ENCODE measurements around the gene DNPH1. TPM values are rescaled to one million over a fixed set of nuclear protein-coding genes. Genes with fewer than 3 reads are reported as not detected.
A peak's percentile ranks its signal among the peaks of the same experiment; 100 is the strongest.

The DNPH1 gene
- total RNA-seq, 1 experiment from 2014 or later, result 43.5 TPM

GRCh38 chr6:43184268-43184985 lies 44.9 kb downstream of the DNPH1 start:
- Histone ChIP-seq H3K79me2 (ENCODE audit: low read depth) (no peaks in the 10 kb centered on the region), H4K20me1 (ENCODE audit: insufficient read depth) (no peaks in the 10 kb centered on the region), H3K27ac (no peak overlapping the region), H3K4me2 (no peak overlapping the region), H3K36me3 (ENCODE audit: low read depth) (no peaks in the 10 kb centered on the region), H3K9me3 (ENCODE audit: insufficient read depth, low read depth) (no peaks in the 10 kb centered on the region), H3K4me3 (no peak overlapping the region), H2AFZ (no peak overlapping the region), H3F3A (ENCODE audit: insufficient read depth, low read depth) (peaks cover 28% of the 10 kb centered on the region; the same call in 1 of the 2 replicates), H3K9me2 (ENCODE audit: insufficient read depth) (no peaks in the 10 kb centered on the region), H3K4me1 (replicated peaks; ENCODE audit: insufficient read depth) (peaks cover 18% of the 10 kb centered on the region), H3K27me3 (ENCODE audit: insufficient read depth, low read depth) (no peaks in the 10 kb centered on the region)
- no peak for DNase-seq
- no TSS peak for BruUV-seq (replicated peaks)
- TF ChIP-seq, protein P1, sequence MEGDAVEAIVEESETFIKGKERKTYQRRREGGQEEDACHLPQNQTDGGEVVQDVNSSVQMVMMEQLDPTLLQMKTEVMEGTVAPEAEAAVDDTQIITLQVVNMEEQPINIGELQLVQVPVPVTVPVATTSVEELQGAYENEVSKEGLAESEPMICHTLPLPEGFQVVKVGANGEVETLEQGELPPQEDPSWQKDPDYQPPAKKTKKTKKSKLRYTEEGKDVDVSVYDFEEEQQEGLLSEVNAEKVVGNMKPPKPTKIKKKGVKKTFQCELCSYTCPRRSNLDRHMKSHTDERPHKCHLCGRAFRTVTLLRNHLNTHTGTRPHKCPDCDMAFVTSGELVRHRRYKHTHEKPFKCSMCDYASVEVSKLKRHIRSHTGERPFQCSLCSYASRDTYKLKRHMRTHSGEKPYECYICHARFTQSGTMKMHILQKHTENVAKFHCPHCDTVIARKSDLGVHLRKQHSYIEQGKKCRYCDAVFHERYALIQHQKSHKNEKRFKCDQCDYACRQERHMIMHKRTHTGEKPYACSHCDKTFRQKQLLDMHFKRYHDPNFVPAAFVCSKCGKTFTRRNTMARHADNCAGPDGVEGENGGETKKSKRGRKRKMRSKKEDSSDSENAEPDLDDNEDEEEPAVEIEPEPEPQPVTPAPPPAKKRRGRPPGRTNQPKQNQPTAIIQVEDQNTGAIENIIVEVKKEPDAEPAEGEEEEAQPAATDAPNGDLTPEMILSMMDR (conservative IDR thresholded peaks at IDR 0.05), result no peak
- TF ChIP-seq EZH2 (IDR thresholded peaks at IDR 0.05; ENCODE audit: low read depth), result no peak
- intact Hi-C loops (cut with micrococcal nuclease; ENCODE audit: unreplicated experiment), result no loop called here
- POLR2A ChIA-PET (ENCODE audit: unreplicated experiment), result no interaction called here
- CTCF ChIA-PET, result no interaction called here

- POLR2A ChIA-PET (ENCODE audit: unreplicated experiment), result no interaction called here
Measured at GRCh38 chr6:43183441-43183840, 45.8 kb downstream of the DNPH1 start.

GRCh38 chr6:43181942-43182860 lies 47.1 kb downstream of the DNPH1 start, which contains the start of gene CUL9:
Gene CUL9 (plus strand): TSS chr6:43182196. CDS start chr6:43184311, 2,115 bp downstream.
- ChIA-PET POLR2A (ENCODE audit: unreplicated experiment) (interaction anchor here (0.6 to 0.7 kb wide), 6 partner anchors 33 to 276 kb away, joined by 3 to 19 read pairs (median 4); partner anchors contain the start of gene MRPL2), CTCF (interaction anchor here (1.1 kb wide), 1 partner anchor 12 kb away, joined by 3 read pairs; no protein-coding TSS in a partner anchor)
- peaks cover 18% of the 10 kb centered on the region for H3K4me1 ChIP-seq (replicated peaks; ENCODE audit: insufficient read depth)
- H3K9me2 ChIP-seq (ENCODE audit: insufficient read depth), result no peaks in the 10 kb centered on the region
- TF ChIP-seq EZH2 (IDR thresholded peaks at IDR 0.05; ENCODE audit: low read depth), result no peak
- TF ChIP-seq, protein P1 (conservative IDR thresholded peaks at IDR 0.05), result no peak
- H3K79me2 ChIP-seq (ENCODE audit: low read depth), result no peaks in the 10 kb centered on the region
- no TSS peak for BruUV-seq (replicated peaks)
- peak within 1 kb of the TSS; percentile 84 for H2AFZ ChIP-seq
- no peaks in the 10 kb centered on the region for H3K36me3 ChIP-seq (ENCODE audit: low read depth)
- peak; percentile 43 to 77 for DNase-seq
- no peaks in the 10 kb centered on the region for H4K20me1 ChIP-seq (ENCODE audit: insufficient read depth)
- no peaks in the 10 kb centered on the region for H3K9me3 ChIP-seq (ENCODE audit: insufficient read depth, low read depth)
- H3K4me2 ChIP-seq, result peak within 1 kb of the TSS; percentile 95
- H3F3A ChIP-seq (ENCODE audit: insufficient read depth, low read depth), result peaks cover 21% of the 10 kb centered on the region; the same call in 1 of the 2 replicates
- intact Hi-C loops (cut with micrococcal nuclease; ENCODE audit: unreplicated experiment), result no loop called here
- H3K4me3 ChIP-seq, result peak within 1 kb of the TSS; percentile 72
- H3K27ac ChIP-seq, result peak within 1 kb of the TSS; percentile 52
- no peaks in the 10 kb centered on the region for H3K27me3 ChIP-seq (ENCODE audit: insufficient read depth, low read depth)

More at GRCh38 chr6:43183441-43183840, 45.8 kb downstream of the DNPH1 start:
- Histone ChIP-seq H3K4me2 (peak overlapping the region; percentile 95; the same call in 1 of the 2 replicates), H3K79me2 (ENCODE audit: low read depth) (no peaks in the 10 kb centered on the region), H2AFZ (no peak overlapping the region), H3K4me3 (no peak overlapping the region), H4K20me1 (ENCODE audit: insufficient read depth) (no peaks in the 10 kb centered on the region), H3K9me2 (ENCODE audit: insufficient read depth) (no peaks in the 10 kb centered on the region), H3K4me1 (replicated peaks; ENCODE audit: insufficient read depth) (peaks cover 18% of the 10 kb centered on the region), H3K36me3 (ENCODE audit: low read depth) (no peaks in the 10 kb centered on the region), H3K9me3 (ENCODE audit: insufficient read depth, low read depth) (no peaks in the 10 kb centered on the region), H3K27me3 (ENCODE audit: insufficient read depth, low read depth) (no peaks in the 10 kb centered on the region), H3F3A (ENCODE audit: insufficient read depth, low read depth) (peaks cover 25% of the 10 kb centered on the region; the same call in 1 of the 2 replicates), H3K27ac (no peak overlapping the region)
- intact Hi-C loops (cut with micrococcal nuclease; ENCODE audit: unreplicated experiment), result no loop called here
- no peak for DNase-seq
- CTCF ChIA-PET, result no interaction called here
- no peak for TF ChIP-seq EZH2 (IDR thresholded peaks at IDR 0.05; ENCODE audit: low read depth)
- TF ChIP-seq, protein P1 (conservative IDR thresholded peaks at IDR 0.05), result no peak
- BruUV-seq (replicated peaks), result no TSS peak

Data from PC-9 (cell line).